ENCODE results near the gene SRPX2.
A peak's percentile ranks its signal among the peaks of the same experiment; 100 is the strongest.

SRPX2 gene

GRCh38 chrX:100652266-100652665 lies 8.3 kb downstream of the SRPX2 start:
- DNase-seq, result no peak

DNA sequence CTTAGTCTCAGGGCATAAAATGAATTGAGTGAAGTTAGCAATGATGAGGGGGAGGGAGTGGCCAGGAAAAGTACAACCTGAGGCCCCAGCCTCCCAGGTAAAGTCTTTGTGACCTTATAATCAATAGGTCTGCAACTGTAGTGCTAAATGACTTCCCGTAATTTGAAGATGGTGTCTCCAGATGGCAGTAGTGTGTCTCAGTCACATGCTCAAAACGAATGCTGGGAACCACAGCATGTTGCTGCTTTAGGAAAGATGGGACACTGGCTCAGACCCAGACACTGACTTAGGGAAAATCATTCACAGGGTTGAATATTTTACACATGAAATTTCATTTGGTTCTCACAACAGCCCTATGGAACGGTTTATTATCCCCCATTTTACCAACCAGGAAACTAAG lies 10.3 kb downstream of the SRPX2 start:
- DNase-seq, result peak; percentile 53

DNA sequence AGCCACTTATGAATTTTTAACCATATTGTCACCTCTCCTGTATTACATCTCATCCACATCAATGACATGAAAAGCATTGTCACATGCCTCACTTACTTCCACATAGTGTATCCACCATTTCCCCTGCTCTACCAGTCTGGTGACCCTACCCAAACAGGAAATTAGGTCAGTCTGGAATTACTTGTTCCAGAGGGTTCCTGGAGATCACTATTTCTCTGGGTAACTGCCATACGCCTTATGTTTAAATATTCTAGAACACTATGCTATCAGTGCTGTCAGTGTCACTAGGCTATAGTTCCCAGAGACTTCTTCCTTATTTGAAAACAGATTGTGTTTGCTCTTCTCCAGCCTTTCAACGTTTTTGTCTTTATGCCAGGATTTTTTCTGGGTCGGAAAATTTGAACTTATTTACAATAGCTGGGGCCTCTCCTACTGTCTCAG lies 15.0 kb downstream of the SRPX2 start:
- no peak for DNase-seq

DNA sequence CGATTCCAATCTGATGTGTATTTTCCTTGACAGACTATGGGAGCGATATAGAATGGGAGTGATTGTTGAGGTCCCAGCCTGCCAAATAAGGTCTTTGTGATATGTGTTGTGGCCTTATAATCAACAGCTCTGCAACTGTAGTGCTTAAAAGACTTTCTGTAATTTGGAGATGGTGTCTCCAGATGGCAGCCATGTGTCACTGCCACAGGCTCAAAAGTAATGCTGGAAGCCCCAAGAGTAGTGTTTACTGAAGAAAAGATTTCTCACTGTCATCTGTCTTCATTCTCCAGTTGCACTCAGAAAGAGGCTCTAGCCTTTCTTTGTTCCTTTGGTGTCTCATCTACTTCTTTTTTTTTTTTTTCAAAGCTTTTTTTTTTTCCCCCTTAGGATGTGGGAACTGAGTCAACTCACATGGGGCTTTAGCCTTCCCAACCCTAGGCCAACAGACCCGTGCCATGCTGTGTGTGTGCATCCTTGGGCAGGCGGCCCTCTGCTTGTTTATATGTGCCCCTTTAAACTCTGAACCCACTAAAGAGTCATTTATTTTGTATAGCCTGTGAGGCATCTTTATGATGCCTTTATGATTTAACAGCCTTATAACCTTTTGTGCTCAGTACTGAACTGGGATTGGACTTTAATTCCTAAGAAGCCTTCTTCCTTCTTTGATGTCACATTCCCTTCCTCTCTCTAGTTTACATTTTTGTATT lies 15.6 kb downstream of the SRPX2 start:
- DNase-seq, result no peak

GRCh38 chrX:100662170-100662569 lies 18.2 kb downstream of the SRPX2 start:
- DNase-seq, result no peak

- no peak for DNase-seq
These were observed 18.8 kb downstream of the SRPX2 start for GRCh38 chrX:100662796-100663195.

DNA sequence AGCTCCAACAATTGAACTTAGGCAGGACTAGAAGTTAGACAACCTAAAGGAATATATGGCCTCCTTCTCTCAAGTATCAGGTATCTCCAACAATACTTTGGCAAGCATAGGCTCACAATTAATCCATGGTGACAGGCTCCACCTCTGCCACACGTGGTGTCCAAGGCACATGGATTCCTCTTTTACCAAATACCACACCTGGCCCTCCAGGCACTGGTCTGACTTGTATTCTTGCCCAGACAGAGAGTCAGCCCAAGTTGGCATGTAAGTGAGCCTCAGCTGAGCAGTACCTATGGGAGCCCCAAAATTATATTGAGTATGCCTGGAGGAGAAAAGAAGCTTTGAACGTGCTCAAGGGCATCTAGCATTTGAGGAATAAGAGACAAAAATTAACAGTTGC lies 19.6 kb downstream of the SRPX2 start:
- no peak for DNase-seq

DNA sequence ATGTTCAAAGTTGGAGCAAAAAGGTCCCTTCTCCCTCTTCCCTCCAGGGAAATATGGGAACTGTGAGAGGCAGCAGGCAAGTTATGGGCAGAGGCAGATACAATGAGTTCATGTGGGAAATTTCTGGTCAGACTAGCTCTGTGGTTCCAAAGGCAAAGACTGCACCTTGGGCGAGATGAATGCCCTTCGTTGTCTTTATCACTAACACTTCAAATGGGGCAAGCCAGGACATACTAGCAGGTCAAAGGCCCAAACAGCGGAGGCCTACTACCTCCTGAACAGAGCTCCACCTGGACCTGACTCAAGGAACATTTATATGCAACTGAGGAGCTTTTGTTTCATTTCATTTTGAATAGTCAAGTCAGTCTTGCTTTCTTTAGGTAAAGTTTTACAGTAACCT lies 29.0 kb downstream of the SRPX2 start:
- DNase-seq, result no peak

GRCh38 chrX:100673397-100673953 lies 29.5 kb downstream of the SRPX2 start:
- DNase-seq, result no peak

GRCh38 chrX:100674705-100675104 lies 30.7 kb downstream of the SRPX2 start:
- DNase-seq, result peak; percentile 37

- no peak for DNase-seq
These were observed 33.7 kb downstream of the SRPX2 start for GRCh38 chrX:100677611-100678181.

GRCh38 chrX:100680756-100681155 lies 36.8 kb downstream of the SRPX2 start:
- DNase-seq, result no peak

- no peak for DNase-seq
These were observed 37.6 kb downstream of the SRPX2 start for GRCh38 chrX:100681599-100681998.

DNA sequence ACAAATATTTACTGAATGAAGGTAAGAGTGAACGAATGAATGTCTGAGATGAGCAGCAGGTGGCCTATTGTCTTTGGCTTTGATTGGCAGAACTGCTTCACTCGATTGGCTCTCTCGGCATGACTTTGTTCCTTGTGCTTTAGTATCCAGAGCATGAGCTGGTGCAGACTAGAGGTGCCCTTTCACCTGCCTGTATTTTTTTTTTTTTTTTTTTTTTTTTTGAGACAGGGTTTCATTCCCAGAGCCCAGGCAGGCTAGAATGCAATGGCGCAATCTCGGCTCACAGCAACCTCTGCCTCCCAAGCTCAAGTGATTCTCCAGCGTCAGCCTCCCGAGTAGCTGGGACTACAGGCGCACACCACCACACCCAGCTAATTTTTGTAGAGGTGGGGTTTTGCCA lies 38.9 kb downstream of the SRPX2 start:
- DNase-seq, result no peak

GRCh38 chrX:100685284-100685996 lies 41.4 kb downstream of the SRPX2 start:
- peak; percentile 84 for DNase-seq

DNA sequence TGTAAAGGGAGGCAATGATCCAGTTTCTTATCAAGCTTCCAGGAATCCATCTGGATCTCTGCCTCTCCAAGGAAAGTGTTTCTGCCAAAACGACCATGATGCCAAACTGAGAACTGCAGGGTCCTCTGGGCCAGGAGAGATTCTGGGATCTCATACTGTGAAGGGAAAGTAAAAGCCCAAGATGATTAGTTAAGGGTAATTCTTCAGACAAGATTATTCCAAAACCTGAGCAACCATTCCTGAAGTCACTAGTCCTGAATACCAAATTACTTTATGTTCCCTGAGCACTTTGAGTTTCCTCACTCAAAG lies 42.0 kb downstream of the SRPX2 start:
- DNase-seq, result no peak

DNA sequence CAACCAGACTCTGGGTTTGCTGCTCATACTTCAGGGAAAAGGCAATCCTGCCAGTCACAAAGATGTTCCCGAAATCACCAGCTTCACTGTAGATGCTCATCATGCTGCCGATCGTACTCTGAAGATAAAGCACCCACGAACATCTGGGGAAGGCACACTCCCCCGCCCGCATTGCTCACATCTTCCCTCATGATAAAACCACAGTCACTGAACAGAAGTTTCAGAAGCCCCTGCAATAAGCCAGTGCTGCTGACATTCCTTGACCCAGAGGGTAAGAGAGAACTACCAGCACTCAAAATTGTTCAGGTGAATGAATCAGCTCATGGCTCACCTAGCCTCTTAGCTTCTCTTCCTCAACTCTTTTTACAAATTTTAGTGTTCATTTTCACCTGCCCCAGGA lies 43.1 kb downstream of the SRPX2 start:
- peak; percentile 51 for DNase-seq

DNA sequence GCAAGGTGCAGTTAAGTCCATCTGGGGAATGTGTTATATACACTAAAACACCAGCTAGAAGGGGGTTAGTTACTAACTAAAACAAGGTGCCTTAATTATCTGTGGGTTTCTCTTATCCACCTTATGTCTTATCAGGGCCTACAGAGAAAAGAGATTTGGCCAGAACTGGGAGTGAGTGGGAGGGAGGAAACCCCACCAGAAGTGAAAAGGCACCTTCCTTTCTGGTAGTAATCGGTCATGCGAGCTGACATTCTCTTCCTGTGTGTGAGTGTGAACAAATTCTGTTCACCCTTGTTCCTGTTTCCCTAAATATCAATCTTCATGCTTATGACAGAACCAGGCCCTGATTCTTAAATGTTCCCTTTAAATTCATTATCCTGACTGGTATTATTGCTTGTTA lies 43.5 kb downstream of the SRPX2 start:
- peak; percentile 22 for DNase-seq

GRCh38 chrX:100695302-100695701 lies 51.3 kb downstream of the SRPX2 start:
- no peak for DNase-seq

DNA sequence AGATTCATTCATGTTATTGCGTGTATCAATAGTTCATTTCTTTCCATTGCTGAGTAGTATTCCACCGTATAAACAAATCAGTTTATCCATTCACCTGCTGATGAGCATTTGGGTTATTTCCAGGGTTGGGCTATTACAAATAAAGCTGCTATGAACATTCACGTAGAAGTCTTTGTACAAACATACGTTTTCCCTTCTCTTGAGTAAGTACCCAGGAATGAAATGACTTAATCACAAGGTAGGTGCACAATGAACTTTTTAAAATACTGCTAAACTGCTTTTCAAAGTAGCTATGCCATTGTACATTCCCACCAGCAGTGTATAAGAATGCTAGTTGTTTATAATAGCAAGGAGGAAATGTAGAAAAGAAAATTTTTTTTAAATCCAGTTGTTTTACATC lies 52.0 kb downstream of the SRPX2 start:
- no peak for DNase-seq

- no peak for DNase-seq
These were observed 52.8 kb downstream of the SRPX2 start for GRCh38 chrX:100696699-100697351.

GRCh38 chrX:100698551-100698950 lies 54.6 kb downstream of the SRPX2 start:
- no peak for DNase-seq

GRCh38 chrX:100700809-100701208 lies 56.8 kb downstream of the SRPX2 start:
- no peak for DNase-seq

Data from OCI-M1 (cell line).